Measurements from ENCODE around the gene FLNB.

FLNB gene

GRCh38 chr3:58006661-58007060 lies 1.6 kb upstream of the FLNB start:
- no peak overlapping the region for H3K4me3 ChIP-seq (ENCODE audit: control insufficient read depth, low read depth, low read length)
- TF ChIP-seq, protein P1, sequence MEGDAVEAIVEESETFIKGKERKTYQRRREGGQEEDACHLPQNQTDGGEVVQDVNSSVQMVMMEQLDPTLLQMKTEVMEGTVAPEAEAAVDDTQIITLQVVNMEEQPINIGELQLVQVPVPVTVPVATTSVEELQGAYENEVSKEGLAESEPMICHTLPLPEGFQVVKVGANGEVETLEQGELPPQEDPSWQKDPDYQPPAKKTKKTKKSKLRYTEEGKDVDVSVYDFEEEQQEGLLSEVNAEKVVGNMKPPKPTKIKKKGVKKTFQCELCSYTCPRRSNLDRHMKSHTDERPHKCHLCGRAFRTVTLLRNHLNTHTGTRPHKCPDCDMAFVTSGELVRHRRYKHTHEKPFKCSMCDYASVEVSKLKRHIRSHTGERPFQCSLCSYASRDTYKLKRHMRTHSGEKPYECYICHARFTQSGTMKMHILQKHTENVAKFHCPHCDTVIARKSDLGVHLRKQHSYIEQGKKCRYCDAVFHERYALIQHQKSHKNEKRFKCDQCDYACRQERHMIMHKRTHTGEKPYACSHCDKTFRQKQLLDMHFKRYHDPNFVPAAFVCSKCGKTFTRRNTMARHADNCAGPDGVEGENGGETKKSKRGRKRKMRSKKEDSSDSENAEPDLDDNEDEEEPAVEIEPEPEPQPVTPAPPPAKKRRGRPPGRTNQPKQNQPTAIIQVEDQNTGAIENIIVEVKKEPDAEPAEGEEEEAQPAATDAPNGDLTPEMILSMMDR (conservative IDR thresholded peaks at IDR 0.05; ENCODE audit: control insufficient read depth, insufficient read depth, low read depth, low read length) = no peak
- no peak for DNase-seq (ENCODE audit: low read depth)

GRCh38 chr3:58009026-58009748 lies 965 bp downstream of the FLNB start:
- no peak for DNase-seq (ENCODE audit: low read depth)
- TF ChIP-seq, protein P1 (conservative IDR thresholded peaks at IDR 0.05; ENCODE audit: control insufficient read depth, insufficient read depth, low read depth, low read length) = no peak

DNA sequence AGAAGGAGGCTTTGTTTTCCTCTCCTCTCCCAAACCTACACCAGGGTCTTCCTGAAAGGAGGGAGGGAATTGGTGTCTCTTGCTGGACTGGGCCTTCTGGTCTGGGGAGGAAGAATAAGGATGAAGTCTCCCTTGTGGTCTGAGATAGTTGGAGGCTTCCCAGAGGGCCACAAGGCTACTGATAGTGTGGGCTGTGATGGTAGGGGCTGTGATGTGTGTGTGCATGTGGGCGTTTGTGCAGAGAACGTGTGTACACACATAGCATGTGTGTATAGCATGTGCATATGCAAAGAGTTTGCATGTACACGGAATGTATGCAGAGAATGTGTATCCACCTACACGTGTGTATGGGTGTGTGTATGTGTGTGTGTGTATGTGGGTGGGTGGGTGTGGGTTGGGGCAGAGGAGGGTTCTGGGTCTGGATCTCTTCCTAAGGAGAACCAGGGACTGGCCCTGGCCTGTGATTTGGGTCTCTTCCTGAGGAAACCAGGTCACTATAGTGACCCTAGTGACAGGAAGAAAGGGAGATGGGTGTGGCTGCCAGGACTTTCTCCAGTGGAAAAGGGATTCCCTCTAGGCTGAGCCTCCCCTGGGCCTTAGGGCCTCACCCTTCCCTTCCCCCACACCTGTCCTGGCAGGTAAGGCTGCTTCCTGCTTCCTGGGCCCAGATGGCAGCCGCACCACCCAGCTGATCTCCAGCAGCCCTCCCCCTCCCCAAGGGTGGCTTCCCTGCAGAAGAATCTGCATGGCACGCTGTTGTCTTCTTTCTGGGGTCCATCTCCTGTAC lies 1.7 kb downstream of the FLNB start:
- no peak for DNase-seq (ENCODE audit: low read depth)
- H3K4me3 ChIP-seq (ENCODE audit: control insufficient read depth, low read depth, low read length) = peak overlapping the region; percentile 79
- TF ChIP-seq, protein P1 (conservative IDR thresholded peaks at IDR 0.05; ENCODE audit: control insufficient read depth, insufficient read depth, low read depth, low read length) = no peak

More at GRCh38 chr3:58009026-58009748, 965 bp downstream of the FLNB start:
- peak overlapping the region; percentile 79 for H3K4me3 ChIP-seq (ENCODE audit: control insufficient read depth, low read depth, low read length)

GRCh38 chr3:58010562-58010961 lies 2.3 kb downstream of the FLNB start:
- no peak for DNase-seq (ENCODE audit: low read depth)
- TF ChIP-seq, protein P1 (conservative IDR thresholded peaks at IDR 0.05; ENCODE audit: control insufficient read depth, insufficient read depth, low read depth, low read length) = no peak
- peak overlapping the region; percentile 79 for H3K4me3 ChIP-seq (ENCODE audit: control insufficient read depth, low read depth, low read length)

DNA sequence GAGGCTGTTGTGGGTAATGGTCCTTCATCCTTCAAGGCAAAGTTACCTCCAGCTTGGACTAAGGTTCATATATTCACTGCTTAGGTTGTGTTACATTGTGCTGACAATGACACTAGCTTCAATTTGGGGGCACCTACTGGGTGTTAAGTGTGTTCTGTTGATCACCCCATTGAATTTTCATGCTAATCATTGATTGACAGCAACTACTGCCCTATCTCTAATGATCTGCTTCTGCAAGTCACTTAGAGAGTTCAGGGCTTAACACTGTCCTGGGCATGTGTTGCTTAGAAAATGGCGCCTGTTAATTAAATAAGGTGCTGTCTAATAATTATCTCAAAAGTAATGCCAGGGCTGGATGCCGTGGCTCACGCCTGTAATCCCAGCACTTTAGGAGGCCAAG lies 3.4 kb downstream of the FLNB start:
- no peak overlapping the region for H3K4me3 ChIP-seq (ENCODE audit: control insufficient read depth, low read depth, low read length)
- DNase-seq (ENCODE audit: low read depth) = no peak
- TF ChIP-seq, protein P1 (conservative IDR thresholded peaks at IDR 0.05; ENCODE audit: control insufficient read depth, insufficient read depth, low read depth, low read length) = no peak

DNA sequence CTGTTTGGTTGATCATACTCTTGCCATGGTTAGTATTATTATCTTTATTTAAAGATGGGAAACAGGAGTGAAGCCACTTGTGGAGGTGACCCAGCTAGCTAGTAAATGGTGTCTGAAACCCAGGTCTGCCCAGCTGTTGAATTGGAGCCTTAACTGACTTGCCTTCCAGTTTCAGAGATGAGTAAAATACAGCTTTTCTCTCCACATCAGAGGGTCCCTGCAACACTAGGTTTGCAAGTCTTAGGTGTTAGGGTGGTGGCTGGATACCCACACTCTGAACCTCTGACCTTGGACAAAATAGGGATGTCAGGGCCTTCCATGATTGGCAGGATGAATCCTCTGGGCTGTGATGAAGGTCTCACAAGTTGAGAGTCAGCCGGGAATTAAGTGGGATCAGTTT lies 4.1 kb downstream of the FLNB start:
- H3K4me3 ChIP-seq (ENCODE audit: control insufficient read depth, low read depth, low read length) = no peak overlapping the region
- DNase-seq (ENCODE audit: low read depth) = no peak
- TF ChIP-seq, protein P1 (conservative IDR thresholded peaks at IDR 0.05; ENCODE audit: control insufficient read depth, insufficient read depth, low read depth, low read length) = no peak
